HG03280 (cell line): ENCODE results near the gene VWF.

Experiments
- ATAC-seq: cut with Tn5 transposase; IDR thresholded peaks from one replicate; pipeline ENCODE4 v1.9.1; 2021; ENCODE audit warnings: mild to moderate bottlenecking, moderate library complexity; ENCODE audit not compliant: unreplicated experiment

VWF gene

DNA sequence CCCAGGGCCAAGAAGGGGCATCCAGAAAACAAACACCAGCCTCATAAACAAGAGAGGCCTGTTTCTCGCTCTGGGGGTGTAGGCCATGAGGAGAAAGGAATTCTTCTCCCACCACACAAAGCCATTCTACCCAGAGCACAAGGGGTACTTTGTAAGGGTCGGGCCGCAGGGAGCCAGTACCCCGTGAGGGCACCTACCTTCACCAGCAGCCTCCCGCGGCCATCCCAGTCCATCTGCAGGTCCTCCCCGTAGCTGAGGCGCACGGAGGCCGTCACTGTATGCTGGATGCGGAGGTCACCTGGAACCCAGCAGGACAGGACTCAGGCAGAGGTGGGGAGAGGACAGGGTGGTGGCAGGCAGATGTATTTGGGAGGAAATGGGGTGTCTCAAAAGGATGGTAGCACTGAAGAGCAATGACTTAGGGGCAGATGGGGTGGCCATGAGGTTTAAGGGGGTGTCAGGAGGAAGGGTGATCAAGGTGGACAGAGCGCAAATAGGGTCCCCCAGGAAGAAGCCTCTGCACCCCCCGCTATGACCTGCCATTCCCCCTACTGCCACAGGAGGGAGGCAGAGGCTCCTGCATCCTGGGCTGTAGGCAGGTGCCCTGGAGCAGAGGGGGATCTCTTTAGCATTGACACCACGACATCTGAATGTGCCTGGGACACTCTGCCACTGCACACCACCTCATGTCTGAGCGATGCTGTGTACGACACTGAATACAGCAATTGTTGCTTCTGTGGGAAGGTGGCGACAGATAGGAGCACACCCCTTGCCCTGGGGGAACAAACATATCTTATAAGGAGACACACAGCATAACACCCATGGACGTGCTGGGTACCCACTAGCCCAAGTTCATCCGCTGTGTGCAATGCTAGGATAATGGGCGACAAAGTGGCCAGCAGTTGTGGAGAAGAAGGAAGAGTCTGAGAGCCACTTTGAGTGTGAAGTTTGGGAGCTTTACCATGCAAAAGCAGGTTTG lies 61.4 kb downstream of the VWF start:
- no peak for ATAC-seq

DNA sequence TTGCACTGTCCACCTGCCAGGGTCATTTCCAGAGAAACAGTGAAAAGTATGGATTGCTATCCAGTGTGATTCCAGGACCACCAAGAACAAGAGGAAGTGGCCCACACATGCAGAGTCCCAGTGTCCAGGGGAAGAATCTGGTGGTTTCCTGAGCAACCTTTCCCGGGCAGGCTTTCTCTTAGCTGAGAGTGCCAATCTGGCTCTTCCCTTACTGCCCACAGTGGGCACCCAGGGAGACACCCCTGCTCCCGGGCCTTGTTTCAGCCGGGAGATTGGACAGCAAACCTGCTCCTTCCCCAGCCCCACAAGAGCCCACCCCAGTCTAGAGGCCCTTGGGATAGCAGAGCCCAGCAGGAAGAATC lies 62.1 kb downstream of the VWF start:
- ATAC-seq = no peak

DNA sequence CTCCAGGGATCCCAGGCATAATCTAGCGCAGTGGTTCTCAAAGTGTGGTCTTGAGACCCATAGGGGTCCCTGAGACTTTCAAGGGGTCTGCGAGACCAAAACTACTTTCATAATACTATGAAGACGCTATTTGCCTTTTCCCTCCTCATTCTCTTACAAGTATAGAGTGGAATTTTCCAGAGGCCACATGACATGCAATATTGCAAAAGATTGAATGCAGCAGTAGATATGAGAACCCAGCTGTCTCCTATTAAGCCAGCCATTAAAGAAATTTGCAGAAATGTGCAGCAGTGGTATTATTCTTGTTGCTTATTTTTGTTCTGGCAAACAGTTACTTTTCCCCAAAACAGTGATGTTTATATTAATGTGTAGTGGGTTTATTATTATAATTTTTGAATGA lies 62.8 kb downstream of the VWF start:
- no peak for ATAC-seq

DNA sequence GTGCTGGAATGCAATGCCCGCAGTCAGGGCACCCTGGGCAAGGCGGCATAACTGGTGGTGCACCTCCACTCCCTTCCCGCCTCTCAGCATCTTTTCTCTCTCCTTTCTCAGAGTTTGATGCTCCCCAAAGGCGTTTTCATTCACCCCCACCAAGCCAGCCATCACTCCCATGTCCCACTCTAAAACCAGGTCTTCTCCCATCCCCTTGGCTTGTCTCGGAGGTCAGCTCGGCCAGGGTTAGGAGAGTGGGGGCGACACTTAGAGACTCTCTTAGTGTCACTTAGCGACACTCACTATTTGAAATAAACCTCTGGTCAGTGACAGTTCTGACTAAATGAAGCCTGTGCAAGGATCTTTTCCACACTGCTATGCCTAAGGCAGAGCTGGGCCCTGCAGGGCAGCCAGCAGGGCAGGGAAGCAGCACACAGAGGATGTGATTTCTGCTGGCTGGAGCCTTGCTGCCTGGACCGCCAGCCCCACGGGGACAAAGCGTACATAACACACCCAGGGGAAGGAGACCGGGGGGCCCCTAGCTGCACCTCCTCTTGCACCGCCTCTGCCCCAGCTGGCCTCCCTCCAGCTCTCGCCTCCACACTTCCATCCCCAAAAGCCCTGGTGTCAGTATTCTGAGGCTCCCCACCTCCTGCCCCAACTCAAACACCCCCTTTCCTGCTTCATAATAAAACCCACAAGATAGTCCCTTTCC lies 64.5 kb downstream of the VWF start:
- ATAC-seq = no peak

DNA sequence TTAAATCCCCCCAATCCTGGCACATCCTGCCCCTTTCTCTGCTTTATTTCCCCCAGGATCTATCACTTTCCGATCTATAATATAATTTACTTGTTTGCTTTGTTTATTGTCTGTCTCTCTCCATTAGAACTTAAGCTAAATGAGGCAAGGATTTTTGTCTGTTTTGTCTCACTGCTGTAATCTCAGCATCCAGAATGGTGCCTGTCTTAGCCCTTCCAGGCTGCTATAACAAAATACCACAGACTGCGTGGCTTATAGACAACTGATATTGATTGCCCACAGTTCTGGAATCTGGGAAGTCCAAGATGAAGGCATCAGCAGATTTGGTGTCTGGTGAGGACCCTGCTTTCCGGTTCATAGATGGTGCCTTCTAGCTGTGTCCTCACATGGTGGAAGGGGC lies 65.2 kb downstream of the VWF start:
- ATAC-seq = no peak

DNA sequence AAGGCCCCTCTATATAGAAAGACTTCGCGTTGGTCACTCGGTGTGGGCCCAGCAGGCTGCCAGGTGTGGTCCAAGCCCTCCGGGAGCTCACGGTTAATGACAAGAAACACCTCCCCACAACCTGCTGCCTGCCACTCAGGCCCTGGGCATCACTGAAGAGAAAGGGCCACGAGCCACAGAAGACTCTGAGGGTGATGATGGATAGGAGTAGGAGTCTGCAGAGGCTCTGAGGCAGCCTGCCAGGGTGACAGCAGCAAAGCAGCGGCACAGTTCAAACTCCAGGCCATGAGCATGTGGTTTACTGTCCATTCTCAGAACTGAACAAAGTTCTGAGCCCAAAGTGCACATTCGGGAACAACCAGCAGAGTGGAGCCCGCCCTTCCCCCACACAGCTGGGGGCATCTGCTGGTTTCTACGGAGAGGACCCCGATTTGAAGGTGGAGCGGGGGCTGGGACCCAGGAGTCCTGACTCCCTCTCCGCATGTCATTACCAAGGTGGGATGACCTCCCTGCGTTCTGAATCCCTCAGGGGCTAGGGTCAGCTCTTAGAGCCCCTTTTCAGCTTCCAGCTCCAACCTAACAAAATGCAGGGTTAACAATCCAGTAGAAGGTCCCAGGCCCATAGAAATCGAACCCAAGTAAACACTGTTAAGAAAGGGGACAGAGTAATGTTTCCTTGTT lies 65.8 kb downstream of the VWF start:
- ATAC-seq = no peak

DNA sequence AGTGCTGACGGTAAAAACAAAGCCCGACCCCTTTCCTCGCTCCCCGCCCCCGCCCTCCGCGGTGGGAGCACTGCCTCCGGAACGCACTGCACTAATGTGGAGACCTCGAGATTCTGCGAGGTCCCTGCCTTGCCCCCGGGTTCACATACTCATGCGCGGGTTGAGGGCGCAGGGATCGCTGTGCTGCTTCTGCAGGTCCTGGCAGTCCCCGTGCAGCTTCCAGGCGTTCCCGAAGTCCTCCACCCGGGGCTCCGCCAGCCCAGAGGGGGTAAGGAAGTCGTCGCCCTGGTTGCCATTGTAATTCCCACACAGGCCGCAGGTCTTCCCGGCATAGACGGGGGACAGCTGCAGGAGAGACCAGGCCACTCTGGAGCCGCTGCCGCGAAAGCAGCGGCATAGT lies 66.8 kb downstream of the VWF start:
- ATAC-seq = no peak

DNA sequence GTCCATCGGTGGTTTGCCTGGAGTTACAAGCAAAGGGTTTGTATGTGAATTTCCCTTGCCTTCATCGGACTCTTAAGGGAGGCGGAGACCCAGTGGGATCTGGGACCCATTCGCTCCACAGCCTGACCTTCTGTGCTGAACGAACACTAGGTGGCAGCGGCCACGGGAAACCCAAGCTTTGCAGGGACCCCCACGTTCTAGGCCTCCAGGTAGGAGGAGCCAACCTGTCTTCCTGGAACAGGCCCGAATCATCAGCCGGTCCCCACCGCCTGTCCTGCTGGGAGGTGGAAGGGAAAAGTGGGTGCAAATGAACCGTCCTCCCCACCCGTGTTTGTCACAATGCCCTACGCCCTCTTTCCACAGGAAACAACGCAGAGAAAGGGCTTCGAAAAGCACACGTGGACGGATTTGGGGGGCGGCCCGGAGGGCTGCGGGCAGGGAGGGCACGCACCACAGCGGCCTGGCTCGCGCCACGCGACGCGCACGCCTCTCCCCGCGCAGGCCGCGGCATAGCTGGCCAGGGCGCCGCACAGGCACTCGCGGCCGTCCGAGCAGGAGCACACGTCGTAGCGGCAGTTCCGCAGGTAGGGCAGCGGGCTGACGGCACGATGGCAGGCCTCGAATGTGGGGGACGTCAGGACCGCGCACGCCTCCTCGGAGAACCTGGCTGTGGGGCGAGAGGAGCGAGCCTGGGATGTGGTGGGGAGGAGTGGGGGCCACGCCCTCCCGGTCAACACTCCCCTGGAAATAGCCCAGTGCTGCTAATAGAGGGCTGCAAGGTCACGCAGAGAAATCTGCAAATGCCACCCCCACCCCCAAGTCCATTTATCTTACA lies 67.8 kb downstream of the VWF start:
- no peak for ATAC-seq

DNA sequence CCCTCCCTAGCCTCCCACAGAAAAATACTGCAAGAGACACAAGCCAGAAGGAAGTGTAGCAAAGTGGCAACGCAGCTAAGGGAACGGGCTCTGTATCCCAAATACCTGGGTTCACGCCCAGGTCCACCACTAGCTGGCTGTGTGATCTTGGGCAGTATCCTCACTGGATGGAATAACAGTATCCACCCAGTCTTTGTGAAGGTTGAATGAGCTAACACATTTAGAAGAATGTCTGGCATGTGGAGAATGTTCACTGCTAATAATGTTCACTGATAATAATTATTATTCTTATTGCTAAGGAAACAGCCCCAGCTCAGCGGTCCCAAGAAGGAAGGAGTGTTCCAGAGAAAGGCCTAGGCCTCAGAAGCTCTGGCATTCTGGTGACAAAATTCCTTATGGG lies 70.9 kb downstream of the VWF start:
- no peak for ATAC-seq

DNA sequence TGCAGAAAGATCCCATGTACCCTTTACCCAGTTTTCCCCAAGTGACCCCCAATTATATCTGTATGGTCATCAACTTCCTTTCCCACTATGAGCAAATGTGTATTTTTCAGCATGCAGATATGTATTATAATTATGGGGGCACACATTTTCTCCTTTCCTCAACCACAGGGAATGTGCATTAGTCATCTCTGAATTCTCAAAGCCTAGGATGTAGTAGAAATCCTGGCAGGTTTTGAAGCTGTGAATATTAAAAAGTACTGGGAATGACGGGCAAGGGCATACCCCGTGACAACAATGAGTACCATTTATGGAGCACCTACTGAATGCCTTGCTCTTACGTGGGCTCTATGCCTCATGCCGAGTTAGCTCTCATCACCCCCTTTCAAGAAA lies 71.5 kb downstream of the VWF start:
- no peak for ATAC-seq

DNA sequence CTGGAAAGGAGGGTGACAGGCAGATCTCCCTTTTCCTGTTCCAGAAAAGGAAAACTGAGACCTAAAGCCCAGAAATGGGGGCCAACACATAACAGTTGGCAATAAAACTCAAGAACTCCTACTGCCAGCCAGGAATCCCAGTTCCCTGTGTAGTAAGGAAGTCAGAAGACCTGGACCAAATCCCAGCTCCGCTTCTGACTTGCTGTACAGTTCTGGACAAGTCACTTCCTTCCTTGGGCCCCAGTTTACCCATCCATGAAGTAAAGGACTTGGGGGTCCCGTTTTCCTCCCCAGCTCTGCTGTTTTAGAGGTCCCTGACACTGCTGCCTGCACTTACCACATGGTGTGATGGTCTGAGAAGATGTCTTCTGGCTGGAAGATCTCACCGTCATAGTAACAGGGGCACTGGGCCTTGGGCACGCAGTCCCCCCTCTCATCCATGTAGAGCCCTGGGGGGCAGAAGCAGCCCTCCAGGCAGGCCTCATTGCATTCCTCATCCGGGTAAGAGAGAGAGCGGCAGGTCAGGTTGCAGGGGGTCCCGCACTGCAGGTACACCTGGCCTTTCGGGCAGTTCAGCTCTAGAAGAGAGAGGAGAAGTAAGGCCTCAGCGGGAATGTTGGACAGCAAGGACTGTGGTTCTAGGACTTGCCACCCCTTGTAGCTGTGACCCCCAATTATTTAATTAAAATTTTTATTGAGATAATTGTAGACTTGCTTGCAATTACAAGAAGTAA lies 72.1 kb downstream of the VWF start:
- no peak for ATAC-seq

DNA sequence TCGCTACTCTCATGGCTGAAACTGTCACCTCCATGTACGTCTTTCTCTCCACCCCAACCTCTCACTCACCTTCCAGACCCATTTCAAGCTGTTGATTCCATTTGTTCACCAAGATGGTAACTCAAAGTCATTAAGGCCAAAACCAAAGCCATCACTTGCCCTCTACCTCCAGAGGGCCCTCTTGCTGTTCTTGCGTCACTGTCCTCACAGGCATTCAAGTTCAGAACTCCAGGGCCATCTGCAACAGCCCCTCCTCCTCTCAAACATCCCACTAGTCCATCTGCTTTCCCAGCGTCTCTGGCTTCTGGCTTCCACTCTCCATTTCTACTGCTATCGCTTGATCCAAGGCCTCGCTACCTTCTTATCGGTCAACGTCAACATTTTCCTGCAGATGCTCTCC lies 74.5 kb downstream of the VWF start:
- ATAC-seq = no peak

DNA sequence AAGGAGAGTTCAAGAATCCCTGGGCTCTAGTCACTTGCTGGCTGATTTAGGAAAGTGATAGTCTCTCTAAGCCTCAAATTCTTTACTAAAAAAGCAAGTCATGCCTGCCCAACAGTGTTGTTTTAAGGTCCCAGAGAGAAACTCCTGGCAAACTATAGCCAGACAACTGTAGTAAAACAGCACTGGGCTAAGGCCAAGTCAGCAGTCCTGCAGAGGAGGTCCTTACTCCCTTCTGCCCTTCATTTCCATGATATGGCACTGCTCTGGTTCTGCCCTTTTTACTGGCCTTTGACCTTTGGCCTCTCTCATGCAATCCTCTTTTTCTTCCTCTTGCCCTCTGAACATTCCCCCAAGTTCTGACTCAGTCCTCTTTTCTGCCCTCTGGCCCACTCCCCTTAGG lies 74.9 kb downstream of the VWF start:
- ATAC-seq = no peak

DNA sequence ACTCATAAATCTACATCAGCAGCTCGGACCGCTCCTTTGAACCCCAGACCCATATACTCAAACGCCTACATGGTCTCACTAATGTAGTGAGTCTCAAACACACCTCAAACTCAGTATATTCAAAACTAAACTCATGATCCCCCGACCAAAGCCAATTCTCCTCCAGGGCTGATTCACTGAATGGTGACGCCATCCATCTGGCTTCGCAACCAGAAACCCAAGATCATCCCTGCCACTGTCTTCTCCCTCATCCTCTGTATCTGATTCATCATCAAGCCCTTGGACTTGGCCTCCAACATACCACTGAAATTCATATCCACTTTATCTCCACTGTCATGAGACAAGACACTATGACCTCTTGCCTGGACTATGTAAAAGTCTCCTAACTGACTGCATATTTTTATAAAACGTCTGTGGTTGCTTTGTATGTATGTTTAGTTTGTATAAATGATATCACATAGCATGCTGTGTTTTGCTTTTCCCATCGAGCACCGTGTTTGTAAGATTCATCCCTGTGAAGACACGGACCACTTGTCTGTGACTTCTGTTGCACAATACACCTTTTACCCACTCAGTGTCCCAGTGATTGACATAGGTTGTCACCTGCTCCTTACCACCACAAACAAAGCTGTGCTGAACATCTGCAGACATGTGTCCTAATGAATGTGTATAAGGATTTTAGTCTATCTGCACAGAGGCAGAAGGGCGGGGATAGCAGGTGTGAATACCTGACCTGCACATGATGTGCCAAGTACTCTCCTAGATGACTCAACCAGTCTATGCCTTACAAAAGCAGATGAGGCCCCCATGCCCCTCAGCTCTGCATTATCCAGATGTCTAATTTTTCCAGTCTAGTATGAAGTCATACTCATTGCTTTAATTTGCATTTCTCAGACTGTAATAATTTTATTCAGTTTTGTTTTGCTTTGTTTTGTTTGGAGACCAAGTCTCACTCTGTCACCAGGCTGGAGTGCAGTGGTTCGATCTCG lies 76.9 kb downstream of the VWF start:
- ATAC-seq = no peak

DNA sequence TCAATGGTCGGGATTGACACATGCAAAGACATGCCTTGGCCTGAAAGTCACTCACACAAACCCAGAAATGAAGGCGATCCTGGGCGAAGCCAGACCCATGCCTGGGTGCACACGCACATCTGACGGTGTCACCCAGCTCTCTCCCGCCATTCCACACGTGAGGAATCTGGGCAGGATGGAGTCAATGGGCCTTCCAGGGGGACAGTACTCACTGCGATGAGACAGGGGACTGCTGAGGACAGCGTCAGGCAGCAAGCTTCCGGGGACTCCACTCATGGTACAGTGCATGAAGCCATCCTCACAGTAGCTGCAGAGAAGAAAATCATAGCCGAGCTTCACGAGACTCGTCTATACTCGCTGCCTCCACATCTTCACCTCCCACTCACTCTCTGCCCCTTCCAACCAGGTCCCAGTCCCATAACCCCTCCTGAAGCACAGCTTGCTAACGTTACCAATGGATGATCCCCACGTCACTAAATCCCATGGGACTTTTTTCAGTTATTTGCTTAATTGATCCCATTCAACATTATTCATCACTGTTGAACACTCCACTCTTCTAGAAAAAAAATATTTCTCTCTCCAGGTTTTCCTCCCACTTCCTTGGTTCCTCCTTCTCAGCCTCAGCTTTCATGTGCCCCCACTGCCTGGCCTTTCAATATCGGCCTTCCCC lies 77.8 kb downstream of the VWF start:
- no peak for ATAC-seq

DNA sequence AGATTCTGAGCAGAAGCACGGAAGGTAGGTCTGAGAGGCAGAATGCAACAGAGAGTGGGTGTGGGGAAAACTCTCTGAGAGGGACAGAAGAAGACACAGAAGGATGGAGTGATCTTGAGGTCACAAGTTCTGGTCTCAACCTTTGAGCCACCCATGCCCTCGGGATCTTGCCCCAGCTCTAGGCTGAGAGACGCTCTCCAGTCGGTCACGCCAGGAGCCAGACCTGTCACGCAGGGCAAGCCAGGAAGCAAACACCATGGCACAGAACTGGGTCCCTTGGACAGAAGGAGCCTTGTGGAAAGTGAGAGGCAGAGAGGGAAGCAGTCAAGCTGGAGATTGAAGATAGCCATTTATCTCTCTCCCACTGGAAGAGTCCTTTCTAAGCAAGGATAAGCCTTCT lies 79.0 kb downstream of the VWF start:
- ATAC-seq = no peak

DNA sequence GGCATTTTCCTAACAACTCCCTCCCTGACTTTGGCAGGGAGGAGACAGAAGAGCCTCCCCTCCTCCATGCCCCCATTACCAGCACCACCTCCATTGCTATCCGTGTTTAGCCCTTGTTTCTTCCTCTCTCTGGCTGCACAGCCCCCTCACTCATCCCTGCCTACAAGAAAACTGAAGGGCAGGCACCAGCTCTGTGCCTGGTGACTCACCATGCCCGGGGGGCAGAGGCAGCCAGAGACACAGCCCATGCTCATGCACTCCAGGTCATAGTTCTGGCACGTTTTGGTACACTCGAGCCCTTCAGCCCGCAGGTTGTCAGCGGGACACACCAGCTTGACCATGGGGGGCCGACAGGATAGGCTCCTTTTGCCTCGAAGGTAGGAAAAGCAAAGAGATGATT lies 80.4 kb downstream of the VWF start:
- ATAC-seq = no peak

DNA sequence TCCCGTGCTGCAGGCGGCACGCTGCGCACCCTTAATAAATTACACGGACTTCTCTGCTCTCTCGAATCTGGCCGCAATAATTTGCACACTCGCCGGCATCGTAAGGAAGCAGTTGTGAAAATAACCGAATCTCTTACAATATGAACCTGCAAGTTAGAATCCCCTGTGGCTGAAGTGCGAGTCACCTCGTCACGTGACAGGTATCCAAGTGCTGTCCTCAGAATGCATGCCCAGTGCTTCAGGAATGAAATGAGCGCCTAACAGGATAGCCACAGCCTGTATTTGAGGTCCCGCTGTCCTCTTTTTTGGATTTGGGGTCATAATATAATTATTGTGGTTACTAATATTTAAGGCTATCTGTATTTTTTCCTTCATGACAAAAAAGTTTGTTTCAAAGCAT lies 82.0 kb downstream of the VWF start:
- no peak for ATAC-seq

DNA sequence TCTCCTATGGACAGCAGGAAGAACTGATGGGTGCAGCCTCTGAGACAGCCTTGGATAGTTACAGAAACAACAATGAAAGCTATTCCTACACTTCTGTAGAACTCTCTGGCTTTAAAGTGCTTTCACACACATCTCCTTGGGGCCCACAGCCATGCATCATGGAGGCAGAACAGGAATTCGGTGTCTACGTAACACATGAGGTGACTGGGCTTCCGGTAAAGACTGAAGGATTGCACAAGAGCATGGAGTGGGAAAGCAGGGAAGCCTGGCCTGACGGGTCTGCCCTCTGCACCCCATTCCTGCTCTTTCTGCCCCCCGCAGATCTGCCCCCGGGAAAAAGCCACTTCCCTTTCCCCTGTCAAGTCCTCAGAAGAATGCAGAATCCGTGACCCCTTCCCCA lies 82.6 kb downstream of the VWF start:
- no peak for ATAC-seq
